GDM1 (cell line): Measurements from ENCODE around the gene UNKL.
"Not testable (repeated sequence)": the region's sequence is repeated elsewhere in the genome, so short reads cannot be mapped to it uniquely, and the experiment has no call there.

Experiments used
- DNase-seq: peaks from one replicate; lab custom pipeline; 2025; lab: John Stamatoyannopoulos, UW

UNKL gene

DNA sequence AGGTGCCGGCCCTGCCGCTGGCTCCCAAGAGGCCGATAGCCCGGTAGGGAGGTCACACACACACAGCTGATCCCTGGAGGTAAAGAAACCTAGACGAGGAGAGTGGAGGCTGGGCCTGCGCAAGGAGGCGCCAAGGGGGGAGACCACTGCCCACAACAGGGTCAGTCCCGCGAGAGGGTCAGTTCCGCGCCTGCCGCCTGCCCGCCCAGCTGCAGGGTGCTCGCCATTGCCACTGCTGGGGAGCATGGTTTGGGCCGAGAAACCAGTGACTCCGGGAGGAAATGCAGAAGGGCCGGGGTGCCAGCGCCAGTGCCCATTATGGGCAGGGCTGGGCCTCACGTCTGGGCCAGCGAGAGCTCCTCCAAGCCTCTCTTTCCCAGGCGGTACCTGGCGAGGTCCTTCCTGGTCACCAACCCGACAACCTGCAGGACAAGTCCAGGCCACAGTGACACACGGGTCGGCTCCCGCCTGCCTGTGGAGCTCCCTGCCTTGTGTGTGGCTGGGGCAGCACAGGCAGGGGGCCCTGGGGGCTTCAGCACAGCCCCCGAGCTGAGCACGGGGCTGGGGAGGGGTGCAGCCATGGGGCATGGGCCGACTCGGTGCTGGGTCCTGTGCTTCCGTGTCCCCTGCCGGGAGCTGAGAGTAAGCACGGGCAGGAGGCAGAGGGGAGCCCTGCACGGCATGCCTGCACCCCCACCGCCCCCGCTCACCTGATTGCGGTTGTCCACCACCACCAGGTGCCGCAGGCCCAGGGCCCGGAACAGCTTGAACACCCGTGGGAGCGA is 32.0 kb upstream of the UNKL start:
- no peak for DNase-seq

DNA sequence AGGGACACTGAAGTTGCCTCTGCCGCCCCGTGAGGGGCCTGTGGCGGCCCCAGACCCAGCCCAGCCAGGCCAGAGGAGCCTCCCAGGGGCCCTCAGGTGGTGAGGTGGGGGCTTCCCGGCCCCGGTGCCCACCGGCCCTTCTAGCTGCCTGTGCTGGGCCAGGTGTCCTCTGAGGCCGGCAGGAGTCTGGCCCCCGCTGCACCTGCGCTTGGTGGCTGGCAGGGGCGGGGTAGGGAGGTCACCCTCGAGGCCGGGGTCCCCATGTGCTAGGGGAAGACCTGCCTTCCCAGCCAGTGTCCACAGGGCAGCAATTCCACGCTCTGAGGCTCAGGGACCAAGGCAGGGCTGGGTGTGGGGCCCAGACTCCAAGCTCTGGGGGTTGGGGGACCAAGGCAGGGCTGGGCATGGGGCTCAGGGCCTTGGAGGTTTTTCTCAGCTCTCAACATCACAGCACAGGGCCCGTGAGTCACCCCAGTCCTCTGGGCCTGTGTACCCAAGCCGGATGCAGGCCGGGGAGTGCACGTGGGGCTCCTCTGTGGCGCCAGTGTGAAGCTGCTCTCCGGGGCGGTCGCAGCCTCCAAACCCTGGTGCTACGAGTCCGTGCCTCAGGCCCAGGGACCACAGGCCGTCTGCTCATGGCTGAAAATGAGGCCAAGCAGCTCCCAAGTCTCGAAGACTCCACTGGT is 31.2 kb upstream of the UNKL start:
- DNase-seq, result no peak

DNA sequence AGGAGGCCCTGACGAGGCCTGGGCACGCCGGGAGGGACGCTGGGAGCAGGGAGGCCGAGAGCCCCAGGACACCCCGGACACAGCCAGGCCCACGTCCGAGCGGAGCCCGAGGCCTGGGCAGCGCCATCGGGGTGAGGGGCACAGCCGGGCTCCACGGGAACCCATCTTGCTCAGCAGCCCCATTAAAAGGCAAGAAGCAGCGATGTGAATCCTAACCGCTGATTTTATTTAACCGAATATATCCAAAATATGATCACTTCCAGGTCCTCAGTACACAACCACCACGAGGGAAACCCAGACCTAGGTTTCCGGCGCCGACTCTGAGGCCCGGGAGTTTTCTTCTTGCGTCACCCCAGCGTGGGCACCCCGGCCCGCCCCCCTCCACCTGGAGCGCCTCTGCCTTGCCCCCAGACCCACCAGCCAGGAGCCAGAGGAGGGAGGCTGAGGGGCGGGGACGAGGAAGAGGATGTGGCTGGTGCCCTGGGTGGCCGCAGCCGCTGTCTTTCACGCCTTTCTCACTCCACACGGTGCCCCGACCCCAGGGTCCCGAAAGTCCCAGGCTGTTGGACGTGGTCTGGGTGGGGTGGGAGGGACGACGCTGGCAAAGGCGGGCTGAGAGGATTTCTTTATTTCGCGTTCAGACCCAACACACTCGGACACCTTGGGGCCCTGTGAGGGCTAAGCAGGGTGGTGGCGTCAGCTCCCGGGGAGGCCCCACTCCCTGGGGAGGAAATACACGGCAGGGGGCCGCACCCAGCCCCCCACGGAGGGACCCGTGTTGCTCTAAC is 30.4 kb upstream of the UNKL start:
- DNase-seq, result no peak

DNA sequence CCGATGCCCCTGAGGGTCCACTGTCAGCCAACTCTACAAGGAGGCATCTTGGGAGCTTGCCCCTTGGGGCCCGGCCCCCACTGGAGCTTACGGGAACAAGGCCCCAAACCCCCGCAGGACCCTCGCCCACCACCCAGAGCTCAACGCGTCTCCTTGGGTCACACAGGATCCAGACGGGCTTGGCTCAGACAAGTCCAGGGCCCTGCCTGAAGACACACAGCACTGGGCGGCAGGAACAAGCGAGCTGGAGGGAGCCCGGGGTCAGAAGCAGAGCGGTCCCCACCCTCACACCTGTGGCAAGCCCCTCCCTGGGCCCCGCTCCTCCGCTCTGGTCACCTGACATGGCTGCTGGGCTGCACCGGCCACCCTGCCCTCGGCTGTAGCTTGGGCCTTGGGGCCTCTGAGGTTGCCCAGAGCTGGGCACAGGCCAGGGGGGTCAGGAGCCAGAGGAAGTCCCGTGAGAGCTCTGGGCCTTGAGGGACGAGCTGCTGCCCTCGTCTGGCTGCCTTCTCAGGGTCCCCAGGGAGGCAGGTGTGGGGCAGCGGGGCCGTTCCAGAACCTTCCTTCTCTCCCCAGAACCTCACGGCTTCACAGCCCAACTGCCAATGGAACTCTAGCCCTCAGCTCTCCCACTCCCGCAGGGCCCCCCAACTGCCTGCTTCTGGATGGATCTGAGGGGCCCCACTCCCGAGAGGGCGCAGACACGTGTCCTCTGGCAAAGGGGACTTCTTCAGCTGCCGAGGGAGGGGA is 29.7 kb upstream of the UNKL start, which contains the start of gene CCDC154:
CCDC154 (minus strand) TSS at position 577 of the 750 bp plus-strand sequence; CDS start at position 343, 234 bp downstream.
- no peak for DNase-seq

- no peak for DNase-seq
These were observed 29.0 kb upstream of the UNKL start for GRCh38 chr16:1443403-1443973.

GRCh38 chr16:1442697-1443096 is 28.2 kb upstream of the UNKL start:
- no peak for DNase-seq

GRCh38 chr16:1441391-1441829 is 26.9 kb upstream of the UNKL start:
- DNase-seq, result no peak

DNA sequence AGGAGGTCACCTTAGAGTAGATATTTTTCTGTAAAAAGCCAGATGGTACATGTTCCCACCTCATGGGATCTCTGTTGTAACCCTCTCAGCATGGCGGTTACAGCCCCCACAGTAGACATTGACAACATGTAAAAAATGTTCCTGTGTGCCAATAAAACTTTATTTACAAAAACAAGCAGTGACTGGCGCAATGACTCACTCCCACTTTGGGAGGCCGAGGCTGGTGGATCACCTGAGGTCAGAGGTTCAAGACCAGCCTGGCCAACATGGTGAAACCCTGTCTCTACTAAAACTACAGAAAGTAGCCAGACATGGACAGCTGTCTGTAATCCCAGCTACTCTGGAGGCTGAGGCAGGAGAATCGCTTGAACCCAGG is 25.2 kb upstream of the UNKL start:
- DNase-seq, result not testable (repeated sequence)

- DNase-seq, result no peak
These were observed 24.7 kb upstream of the UNKL start for GRCh38 chr16:1439058-1439698.

DNA sequence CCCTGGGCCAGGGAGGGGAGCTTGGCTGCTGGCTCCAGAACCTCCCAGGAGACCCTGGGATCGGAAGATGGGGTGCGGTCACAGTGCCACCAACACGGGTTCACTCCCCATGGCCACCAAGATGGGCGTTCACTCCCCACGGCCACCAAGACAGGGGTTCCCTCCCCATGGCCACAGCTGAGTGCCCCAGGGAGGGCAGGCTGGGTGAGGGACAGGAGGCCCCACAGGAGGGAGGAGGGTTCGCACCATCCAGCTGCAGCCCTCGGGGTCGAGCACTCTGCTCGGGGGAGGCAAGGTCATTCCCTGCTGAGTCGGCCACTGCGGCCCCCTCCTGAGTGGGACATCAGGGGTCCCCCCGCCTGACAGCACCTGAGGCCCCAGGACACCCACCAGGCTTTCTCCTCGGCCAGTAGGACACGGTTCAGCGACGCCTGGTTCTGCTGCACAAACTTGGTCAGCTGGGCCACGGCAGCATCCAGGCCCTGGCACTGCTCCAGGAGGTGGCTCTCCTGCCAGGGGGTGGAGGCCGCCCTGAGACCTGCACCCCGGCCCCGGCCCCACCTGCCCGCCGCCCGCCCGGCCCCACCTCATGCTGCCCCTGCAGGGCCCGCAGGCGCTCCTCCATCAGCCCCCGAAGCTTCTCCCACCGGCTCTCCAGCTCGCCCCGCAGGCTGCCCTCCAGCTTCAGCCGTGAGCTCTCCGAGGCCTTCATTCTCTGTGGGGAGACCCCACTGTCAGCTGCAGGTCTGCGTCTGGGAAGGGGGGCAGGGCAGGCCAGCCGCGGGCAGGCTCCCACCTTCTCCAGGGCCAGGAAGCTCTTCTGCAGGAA is 23.9 kb upstream of the UNKL start:
- no peak for DNase-seq

- no peak for DNase-seq
These were observed 23.1 kb upstream of the UNKL start for GRCh38 chr16:1437606-1438005.

DNA sequence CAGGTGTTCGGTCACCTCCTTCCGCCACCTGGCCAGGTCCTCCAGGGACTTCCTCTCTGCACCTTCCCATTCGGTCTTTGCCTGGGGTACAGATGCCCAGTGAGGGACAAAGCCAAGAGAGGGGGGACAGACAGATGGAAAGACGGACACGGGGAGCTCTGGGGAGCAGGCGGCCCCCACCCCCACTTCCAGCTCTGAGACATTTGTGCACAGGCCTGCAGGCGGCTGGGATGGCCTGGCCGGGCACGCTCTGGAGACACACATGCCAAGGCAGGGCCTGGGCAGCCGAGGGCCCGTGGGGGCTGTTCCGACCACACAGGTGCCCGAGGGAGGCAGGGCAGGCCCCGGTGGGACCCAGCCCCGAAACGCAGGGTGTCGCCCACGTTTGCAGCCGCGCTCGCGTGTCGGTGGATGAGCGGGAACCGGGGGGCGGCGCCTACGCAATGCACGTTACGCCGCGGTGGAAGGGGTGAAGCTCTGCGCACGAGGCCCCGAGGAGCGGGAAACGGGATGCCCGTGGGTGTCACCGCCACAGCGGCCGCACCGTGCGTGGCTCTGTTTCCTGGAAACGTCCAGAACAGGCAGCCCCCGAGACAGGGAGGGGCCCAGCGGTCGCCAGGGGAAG is 22.3 kb upstream of the UNKL start:
- no peak for DNase-seq

DNA sequence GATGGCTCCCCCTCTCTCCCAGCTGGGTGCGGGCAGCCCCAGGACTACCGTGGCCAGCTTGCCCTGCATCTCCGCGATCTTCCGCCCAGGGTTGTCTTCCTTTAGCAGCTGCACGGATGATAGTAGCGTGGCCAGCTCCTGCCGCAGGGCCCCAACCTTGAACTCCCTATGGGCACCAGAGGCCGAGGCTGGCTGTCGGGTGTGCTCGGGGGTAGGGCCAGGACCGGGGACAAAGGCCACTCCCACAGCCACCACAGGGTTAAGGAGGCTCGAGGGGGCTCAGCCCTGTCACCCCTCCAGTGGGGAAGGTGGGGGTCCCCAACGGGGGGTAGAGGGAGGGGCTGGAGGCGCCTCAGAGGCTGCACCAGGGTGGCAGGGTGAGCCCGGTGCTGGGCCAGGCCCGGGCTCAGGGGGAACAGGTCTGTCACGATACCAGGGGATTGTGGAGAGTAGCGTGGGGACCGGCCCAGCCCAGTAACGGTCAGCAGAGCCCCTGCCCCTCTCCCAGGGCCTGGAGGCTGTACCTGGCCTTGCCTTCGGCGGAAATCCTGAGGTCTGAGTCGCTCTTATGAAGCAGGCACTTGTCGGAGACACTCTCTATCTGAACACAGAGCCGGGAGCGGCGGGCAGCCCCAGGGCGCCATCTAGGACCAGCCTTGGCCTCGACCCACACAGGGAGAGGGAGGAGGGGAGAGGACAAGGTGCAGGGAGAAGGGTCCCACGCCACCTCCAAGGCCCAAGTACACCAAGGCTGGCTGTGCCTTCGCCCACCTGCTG is 21.6 kb upstream of the UNKL start:
- no peak for DNase-seq

DNA sequence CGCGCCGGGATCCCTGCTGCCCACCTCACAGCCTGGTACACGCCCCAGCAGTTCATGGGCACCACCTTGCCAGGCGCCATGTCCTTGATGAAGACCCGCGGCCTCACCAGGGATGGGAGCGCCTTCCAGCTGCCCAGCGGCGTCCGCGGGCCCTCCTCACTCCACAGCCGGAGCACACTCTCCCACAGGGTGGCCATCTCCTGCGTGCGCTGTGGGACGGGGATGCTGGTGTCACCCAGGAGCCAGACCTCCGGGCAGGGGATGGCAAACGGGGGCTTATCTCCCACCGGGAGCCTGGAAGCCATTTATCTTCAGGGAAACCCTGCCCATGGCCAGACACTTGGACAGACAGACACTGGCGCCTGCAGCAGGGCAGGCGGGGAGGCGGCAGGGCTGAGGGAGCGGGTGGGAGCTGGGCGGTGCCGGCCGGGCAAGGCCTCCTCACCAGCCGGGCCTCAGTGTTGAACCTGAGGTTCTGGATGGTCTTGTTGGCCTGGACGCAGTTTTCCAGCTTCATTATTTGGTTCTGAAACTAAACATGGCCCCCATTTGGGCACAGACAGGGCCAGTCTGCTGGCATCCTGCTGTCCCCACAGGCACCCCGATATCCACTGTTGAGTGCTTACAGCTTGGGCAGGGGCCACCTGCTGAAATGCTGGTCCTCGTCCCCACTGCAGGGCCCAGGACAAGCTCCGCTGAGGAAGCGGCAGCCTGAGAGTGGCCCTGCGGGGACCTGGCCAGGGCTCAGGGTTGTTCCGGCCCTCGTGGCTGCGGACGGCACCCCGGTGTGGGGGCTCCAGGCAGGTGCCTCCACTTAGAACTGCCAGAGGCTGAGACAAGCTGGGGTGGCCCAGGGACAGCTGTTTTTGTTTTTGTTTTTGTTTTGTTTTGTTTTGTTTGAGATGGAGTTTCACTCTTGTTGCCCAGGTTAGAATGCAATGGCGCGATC is 20.4 kb upstream of the UNKL start:
- no peak for DNase-seq

DNA sequence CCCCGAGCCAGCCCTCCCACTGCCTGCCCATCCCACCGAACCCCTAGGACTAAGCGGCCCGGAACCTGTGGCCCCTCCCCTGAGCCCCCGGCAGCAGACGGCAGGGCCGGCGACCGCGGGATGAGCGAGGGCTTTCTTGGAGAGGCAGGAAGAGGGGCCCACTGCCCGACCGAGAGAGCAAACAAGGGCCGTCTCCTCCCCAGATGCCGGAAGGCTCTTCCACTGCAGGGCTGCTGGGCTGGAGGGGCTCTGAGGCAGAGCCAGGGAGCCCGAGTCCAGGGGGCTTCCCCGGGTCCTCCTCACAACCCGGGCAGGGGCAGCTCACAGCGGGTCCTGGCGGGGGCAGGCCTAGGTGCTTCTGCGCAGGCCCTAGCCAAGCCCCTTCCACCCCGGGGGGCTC is 19.3 kb upstream of the UNKL start:
- no peak for DNase-seq

DNA sequence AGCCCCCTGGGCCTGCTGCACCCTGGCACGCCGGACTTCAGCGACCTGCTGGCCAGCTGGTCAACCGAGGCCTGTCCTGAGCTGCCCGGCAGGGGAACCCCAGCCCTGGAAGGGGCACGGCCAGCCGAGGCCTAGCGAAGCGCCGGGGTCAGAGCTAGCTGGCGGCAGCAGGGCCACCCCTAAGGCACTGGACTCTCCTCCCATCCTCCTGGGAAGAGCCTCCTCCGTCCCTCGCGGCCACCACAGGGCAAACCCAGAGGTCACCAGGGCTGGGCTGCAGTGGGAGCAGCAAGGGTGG is 18.7 kb upstream of the UNKL start:
- DNase-seq, result no peak

GRCh38 chr16:1432388-1433262 is 18.1 kb upstream of the UNKL start:
- DNase-seq, result no peak
